ENCODE results near the gene PNCK.
"Not testable (repeated sequence)": the region's sequence is repeated elsewhere in the genome, so short reads cannot be mapped to it uniquely, and the experiment has no call there.

PNCK gene

DNA sequence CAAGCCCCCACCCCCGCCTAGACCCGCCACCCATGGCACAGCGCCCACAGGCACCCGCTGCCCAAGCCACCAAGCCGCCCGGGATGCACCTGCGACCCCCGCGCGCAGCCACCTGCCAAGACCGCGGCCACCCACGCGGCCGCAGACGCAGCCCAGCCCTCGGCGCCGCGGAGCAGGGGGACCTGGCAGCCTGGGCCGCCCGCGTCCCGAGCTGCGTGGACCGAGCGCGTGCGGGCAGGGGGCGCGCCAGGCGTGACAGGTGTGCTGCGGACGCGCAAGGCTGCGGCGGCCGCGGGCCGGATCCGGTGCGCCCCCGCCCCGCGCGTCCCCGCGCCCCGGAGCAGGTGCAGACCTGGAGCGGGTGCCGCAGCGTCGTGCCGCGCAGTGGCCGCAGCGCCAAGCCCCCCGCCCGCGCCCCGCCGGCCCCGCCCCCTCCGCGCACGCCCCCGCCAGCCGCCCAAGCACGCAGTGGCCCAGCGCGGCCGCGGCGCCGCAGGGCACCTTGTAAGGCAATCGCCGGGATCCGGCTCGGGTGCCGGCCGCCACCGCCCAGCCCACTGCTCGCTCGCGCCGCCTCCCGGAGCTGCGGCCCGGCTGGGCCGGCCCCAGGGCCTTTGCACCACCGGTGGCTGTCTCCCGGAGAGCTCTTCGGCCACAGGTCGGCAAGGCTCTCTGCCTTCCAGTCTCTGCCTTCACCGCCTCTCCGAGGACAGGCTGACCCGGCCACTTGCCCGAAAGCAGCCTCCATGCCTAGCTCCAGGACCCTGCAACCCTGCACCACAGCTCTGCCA lies at the start of gene PNCK:
Gene PNCK, minus strand, starts transcription at position 386 of the 791 bp plus-strand sequence. CDS start 737 bp downstream, outside the sequence.
- no peak for DNase-seq

DNA sequence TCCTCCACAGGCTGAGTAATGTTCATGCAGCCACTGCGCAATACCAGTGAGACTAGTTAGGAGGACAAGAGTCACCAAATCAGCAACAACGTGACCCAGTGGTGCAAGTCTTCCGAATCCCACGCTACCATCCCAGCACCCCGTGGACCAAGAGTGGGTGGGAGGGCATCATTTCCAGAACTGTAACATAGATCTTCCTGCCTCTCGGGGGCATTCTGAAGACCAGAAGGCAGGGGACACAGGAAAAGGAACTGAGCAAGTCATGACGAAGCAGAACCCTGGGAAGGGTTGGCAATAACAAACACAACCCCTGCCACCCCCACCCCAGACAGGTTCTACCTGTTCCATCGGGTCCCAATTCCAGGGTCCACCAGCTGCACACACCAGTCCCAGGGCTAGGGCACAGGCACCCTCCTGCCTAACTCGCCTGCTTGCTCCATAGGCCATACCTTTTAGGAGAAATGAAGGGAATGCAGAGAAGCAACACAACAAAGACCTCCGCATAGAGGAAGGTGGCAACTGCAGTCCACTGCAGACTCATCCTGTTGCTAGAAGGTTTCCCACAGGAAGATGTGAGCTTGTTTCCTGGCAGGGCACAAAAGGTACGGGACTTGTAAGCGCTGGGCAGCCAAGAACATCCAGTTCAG lies 49.2 kb upstream of the PNCK start:
- no peak for DNase-seq

DNA sequence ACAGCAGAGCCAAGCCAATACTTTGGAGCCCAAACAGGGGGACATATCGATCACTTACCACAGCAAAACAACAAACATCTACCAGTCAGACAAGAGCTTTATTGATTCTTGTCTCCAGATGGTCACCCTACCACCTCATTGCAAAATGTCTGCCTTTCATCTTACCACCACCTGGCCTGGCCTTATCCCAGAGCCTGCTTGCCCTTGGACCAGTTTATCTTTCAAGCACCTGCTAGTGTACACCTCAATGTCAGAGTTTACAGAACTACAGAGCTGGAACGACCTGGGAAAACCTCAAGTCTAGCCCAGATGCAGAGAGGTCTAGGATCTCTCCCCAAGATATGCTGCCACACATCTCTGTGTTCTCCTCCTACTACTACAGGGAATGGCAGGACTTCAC lies 46.1 kb upstream of the PNCK start:
- no peak for DNase-seq

DNA sequence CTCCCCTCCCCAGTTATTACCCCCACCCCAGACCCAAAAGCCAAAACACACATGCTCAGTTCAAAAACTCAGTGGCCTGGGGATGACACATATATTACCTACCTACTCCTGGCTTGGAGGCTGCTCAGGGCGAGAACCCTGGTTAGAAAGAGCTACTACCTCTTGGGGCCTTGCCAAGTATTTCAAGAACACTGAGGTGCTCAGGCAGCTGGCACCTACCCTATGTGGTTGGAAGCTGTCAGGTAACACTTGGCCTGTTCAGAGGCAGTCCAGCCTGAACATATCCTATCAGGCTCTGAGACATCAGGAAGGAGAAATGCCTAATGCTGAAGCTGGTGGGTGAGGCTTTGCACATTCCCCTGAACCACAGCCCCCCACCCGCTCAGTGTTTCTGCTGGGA lies 45.6 kb upstream of the PNCK start:
- no peak for DNase-seq

DNA sequence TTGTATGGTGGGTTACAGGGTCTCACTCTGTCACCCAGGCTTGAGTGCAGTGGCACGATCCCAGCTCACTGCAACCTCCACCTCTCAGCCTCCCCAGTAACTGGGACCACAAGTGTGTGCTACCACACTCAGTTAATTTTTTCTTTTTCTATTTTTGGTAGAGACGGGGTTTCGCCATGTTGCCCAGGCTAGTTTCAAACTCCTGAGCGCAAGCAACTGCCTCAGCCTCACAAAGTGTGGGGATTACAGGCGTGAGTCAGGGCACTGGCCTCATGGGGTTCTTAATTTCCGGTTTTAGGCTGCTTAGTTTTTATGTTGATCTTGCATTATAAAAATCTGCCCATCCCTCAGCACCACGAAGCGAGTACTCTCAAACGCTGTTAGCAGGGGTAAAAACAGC lies 43.8 kb upstream of the PNCK start:
- no peak for DNase-seq

DNA sequence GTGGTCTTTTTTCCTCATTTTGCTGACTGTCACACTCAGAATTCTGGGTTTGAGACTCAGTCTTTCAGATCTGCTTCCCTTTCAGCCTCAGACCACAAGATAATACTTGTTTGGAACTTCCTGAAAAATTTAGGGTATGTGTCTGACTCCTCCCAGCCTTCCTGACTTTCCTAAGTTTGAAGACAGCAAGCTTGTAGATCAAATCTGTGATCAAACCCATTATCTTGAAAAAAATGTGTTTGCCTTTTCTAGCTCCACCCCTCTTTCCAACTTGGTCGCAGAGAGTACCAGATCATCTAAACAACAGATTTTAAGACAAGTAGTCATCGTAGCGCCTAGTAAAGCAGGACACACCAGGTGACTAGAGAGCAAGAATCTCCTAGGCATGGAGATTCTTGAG lies 40.6 kb upstream of the PNCK start:
- no peak for DNase-seq

DNA sequence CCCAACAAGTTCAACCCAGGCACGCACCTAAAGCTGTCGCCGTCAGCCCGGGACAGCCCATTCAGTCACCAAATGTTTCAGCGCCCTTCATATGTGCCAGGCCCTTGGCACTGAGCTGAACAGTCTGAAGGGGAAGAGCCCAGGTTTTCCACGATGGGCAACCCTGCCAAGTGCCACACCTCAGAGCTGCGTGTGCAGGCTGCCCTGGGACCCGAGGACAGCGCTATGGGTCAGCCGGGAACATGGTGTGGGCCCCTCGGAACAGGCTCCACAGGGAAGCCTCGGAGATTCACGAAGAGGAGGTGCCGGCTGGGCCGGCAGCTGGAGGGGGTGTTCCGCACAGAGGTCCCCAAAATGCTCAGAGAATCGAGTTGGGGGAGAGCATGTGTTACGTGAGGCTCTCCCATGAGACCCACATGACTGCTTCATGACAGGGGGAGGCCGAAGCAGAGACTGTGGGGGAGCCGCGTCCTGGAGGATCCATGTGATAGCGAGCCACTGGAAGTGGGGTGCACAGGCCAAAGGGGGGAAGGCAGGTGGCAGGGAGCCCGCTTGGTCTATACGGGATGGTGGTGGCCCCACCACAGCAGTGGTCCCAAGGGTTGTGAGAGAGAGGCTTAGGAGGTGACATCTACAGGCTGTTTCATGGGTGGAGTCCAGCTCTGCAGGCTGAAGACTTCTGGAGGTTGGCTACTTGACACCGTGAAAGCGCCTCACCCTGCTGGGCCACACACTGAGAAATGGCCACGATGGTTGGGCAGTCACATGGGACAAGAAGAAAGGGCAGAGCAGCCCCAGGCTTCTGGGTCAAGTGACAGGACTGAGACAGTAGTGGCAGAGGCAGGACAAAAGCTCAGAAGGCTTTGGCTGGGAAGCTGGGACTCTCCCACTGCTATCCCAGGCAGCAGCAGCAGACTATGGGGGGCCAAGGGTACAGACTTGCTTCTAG lies 36.4 kb upstream of the PNCK start:
- DNase-seq: no peak

DNA sequence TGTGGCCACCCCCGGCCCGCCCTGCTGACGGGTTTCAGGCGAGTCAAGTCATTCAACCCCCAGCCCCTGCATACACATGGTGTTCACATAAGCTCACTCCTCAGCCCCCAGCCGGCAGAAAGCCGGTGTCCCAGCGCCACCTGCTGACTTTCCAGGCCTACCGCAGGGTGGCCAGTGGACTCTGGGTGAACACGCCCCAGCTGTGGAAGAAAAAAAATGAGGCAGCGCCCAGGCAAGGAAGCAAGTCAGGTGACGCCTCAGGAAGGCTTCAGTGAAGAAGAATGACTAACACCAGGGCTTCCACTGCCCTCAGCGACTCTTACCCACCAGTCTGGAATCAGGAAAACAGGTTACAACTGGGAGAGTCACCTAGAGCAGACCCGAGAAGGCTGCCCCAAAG lies 34.8 kb upstream of the PNCK start:
- DNase-seq: no peak

DNA sequence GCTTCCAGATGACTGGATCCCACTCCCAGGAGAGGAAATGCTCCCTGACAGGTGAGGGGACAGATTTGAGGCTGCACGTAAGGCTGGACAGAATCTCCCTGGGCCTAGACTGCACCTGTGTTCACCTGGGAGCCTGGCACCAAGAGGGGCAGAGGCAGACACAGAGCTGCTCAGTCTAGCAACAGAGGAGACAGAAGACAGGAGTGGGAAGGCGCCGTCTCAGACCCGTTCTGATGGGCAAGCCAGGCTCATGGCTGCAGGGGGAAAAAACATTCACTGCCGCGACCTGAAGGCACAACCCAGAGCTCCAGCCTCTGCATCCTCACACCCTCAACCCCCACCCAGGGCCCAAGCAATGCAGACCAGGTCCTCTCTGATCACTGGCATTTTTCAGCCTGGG lies 33.8 kb upstream of the PNCK start:
- no peak for DNase-seq

DNA sequence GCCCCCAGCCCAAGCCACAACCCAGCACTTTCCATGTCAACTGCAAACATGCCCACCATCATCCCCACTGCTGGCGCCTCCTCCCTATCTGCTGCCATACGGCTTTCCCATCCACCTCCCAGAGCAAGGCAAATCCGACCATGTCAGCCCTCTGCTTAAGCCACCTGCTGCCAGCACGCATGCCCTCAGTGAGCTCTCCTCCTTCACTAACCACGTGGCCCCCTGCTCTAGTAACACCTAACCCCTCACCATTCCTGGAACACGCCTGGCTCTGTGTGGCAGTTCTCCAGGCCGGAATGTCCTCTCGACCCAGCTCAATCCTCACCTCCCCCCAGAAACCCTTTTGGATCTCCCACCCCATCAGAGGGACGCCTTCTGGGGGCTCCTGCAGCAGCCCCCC lies 33.2 kb upstream of the PNCK start:
- no peak for DNase-seq

DNA sequence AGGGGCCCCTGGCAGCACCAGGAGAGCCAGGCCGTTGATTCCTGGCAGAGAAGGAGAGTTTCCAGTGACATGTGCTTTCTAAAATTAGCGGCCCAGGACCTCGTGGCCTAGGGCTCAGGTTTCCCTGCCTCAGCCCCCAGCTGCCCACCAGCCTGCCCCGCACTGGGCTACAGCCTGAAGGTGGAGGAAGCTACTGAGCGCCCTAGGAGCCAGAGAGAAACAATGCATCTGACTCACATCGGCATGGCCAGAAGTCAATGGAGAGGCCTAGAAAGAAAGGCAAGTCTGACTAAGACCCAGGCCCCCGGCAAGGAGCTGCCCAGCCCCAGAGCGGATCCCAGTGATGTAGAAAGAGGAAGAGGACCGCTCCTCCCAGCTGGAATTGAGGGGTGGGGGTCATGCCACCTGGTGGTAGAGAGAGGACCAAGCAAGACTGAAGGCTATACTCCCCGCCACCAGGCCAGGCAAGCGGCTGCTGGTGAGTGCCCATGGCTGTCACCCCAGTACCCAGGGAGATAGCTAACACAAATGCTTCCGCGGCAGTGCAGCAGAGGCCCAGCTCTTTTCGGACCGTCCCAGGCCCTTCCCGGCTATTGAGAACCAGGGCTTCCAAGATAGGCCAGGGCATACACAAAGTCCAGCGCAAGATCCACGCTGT lies 31.9 kb upstream of the PNCK start:
- not testable (repeated sequence) for DNase-seq

DNA sequence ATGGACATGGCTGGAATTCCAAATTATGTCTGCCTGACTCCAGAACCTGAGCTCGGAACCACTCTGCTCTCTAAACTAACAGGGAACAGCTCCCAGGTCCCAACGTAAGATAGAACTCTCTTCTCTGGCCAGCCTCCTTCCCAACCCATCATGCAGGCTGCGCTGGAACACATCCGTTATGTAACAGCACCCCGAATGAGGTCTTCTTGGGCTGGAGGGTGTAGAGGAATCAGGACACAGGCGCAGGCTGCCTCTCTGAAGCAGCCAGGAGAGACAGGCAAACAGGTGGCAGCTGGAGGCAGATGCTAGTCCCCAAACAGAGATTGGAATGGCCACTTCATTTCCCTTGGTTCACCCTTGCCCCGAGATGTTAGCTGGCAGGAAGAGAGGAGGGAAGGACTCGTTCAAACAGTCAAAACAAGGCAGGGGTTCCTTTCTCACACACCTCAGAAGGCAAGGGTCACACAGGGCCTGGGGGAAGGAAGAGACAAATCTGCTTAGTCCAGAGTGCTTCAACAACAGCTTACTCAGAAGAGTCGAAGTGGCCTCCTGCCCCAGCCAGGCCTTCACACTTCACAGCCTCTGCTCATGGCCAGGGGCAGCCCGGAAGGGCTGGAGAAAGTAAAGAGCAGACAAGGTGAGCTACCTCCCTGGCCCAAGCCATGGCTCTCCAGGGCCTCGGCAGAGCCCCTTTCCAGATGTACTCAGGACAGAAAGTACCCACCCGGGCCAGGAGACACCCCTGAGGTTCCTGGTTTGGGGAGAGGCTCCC lies 31.2 kb upstream of the PNCK start:
- not testable (repeated sequence) for DNase-seq

DNA sequence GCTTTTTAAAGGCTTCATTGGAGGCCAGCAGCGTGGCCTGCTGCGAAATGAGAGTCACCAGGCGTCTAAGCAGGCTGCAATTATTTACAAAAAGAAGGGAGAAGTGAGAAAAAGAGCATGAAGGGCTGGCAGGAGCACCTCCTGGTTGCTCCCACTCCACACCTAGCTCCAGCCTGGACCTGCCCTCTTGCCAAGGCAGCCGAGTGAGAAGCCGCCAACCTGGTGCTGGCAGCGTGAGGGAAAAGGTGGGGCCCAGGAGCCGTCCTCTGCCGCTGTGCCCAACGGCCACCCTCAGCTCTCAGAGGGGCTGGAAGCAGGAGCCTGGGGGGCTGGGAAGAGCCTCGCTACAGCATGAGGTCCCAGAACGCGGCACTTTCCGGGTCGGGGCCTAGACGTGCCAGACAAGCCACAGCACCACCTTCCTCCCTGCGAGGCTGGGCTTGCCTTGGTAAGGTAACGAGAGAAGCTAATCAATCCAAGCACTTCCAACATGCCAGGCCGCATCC lies 30.5 kb upstream of the PNCK start:
- DNase-seq: no peak

DNA sequence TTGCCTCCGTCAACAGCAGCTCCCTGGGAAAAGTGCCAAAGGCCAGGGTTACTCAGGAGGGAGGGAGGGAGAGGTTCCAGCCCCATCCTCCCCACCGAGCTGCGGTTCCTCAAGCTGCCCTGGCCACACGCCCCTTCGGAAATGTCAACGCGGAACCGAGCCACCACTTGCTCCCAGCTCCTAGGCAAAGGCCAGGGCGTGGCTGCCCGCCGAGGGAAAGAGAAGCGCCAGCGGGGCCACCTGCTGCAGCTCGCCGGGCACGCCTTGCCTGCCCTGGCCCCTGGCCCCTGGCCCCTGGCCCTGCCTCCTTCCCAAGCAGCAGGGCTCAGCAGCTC lies 29.4 kb upstream of the PNCK start:
- DNase-seq: no peak

DNA sequence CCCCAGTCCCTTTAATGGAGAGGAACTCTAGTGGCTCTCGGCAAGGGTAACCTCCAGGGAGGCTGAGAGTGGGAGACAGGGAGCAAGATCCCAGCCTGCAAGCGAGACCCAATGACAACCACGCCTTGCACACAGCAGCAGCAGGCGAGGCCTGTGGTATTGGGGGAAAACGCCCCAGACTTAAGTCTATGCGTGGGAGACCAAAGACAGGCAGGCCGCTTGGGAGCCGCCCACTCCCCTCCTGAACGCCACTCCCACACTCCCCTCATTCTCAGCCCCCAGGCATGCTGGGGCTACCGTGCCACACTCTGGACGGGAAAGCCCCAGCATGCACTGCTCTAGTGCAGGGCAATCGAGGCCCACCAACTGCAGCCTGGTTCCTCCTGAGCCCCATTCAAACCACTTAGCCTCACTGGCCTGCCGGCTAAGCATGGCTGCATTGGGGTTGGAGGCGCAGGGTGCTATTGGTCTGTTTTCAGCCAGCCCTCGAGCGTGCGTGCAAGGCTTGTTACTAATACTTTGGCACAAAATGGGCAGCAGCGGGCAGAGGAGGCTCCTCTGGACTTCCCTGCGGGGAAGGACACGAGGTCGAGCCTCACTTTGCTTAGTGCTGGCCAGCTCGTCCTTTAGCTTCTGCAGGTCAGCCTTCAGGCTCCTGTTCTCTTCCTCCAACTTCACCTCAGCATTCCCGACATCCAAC lies 28.9 kb upstream of the PNCK start:
- DNase-seq: no peak

DNA sequence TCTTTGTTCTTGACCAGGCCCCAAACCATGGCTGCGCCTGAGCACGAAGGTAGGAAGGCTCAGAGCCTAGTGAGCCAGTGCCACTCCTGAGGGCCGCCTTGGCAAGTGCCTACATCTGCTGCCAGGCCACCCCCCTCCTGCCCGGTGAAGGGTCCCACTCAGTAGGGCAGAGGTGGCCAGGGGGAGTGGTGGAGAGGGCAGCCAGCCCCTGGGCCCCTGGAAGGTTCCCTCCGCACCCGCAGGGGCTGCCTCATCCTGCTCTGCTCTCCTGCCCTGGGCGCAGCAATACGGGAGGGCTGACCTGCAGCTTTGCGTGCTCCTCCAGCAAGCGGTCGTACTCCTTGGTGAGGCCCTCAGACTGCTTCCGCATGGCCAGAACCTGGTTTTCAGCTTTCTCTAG lies 28.1 kb upstream of the PNCK start:
- no peak for DNase-seq

DNA sequence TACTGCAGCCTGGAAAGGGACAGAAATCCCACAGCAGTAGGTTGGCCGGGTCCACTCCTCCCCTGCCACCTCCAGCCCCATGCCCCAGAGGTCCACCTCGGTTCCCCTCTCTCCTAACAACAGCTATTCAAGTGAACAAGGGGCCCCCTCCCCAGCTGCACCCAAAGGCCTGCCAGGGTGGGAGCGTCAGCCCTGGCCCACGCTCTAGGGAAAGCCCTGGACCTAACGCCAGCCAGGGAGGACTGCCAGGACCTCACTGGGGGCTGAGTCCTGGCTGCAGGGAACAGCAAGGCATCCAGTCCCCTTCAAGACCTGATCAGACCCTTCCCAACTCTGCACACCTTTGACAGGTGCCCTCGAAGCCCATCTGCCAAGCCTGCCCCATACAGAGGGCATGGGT lies 27.4 kb upstream of the PNCK start:
- DNase-seq: no peak

DNA sequence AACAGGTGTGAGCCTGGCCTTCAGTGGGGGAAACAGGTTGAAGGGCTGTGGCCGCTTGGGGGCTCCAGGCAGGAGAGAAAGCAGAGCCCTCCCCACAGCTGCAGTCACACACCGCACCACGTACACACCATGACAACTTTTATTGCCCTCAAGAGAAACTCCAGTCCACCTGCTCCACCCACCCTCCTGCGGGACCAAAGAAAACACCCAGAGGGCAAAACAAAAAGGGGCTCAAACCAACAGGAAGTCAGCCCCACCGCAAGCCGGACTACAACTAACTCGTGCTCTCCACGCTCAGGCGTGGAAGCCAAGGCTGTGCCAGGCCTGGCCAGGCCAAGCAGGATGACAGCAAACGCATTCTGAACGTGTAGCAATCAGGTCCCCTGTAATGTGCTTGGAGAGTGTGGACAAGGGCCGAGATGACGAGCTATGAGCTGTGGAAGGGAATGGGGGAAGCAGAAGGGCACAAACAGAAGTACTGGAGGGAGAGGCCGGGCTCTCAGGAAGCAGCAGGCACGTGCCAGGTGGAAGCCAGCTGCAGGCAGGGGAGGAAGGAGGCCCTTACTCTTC lies 26.8 kb upstream of the PNCK start:
- DNase-seq: no peak

DNA sequence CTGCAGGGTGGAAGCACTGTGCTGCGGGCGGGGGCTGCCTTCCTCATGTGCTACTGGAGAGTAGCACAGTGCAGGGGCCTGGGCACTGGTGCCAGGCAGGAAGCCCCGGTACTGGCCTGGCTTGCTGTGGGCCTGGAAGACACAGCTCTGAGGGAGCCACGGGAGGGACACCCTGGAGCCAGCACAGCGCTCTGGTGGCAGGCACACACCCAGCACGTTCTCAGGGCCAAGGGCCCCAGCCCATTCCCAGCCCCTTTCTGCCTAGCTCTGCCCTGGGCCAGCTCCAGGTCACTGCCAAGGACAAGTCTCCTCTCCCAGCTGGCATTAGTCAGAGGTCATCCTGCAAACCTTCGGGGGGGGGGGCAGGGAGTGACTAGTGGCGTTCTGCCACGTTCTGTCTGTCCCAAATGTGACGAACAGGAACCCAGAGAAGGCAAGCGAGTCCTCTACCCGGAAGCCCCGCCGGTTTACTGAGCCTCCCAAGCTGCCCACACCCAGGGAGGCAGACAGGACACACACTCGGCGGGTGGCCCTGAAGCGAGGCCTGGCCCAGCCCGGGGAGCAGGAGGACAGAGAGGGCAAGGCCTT lies 26.3 kb upstream of the PNCK start:
- DNase-seq: not testable (repeated sequence)

DNA sequence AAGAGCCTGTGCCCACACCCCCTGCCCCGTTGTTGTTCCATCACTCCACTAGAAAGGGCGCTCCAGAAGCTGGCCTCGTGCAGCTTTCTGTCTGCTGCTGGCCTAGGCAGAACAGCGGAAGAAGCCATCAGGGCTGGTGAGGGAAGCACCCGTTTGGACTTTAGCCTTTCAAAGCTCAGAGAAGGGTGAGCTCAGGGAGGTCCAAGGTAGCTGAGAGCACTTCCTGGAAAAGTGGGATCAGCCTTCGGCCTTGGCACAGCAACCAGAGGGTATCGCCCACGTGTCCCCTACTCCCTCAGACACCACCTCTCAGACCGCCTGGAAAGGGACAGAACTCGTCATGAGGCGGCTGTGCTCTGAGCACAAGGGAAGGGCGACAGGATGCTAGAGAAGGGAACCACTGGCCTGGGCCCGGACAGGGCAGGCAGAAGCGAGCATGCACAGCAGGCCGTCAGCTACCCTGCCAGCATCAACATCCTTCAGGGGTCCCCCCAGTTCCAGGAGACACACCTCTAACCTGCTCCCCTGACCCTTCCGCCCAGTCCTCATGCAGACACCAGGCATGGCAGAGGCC lies 25.7 kb upstream of the PNCK start:
- DNase-seq: not testable (repeated sequence)
